Lower lobe of right lung (tissue), 2 donors: Measurements from ENCODE around the gene FPR1. TPM values are rescaled to one million over a fixed set of nuclear protein-coding genes. Genes with fewer than 3 reads are reported as not detected.
A peak's percentile ranks its signal among the peaks of the same experiment; 100 is the strongest.

ENCODE experiments used
- ATAC-seq, 2 donors: fragments of 200-7000 bp; cut with Tn5 transposase; one replicate each; pipeline ENCODE4 v1.9.1; 2020 to 2022; ENCODE audit warnings: mild to moderate bottlenecking in 2 of 2, moderate library complexity in 2 of 2
- DNase-seq: peaks from one replicate; pipeline ENCODE4 v3.0.0-alpha.2; 2020
- H3K27ac ChIP-seq: fragments of 200-600 bp; one replicate; pipeline ENCODE4 v1.8.0; 2022
- H3K27me3 ChIP-seq: fragments of 200-600 bp; one replicate; pipeline ENCODE4 v1.8.0; 2022; ENCODE audit warnings: low read depth
- H3K36me3 ChIP-seq: fragments of 200-600 bp; one replicate; pipeline ENCODE4 v1.8.0; 2022; ENCODE audit warnings: mild to moderate bottlenecking
- H3K4me1 ChIP-seq: fragments of 200-600 bp; one replicate; pipeline ENCODE4 v1.8.0; 2022
- H3K4me3 ChIP-seq: fragments of 200-600 bp; one replicate; pipeline ENCODE4 v1.8.0; 2022; ENCODE audit warnings: mild to moderate bottlenecking
- H3K9me3 ChIP-seq: fragments of 200-600 bp; one replicate; pipeline ENCODE4 v1.8.0; 2022
- CTCF ChIP-seq: fragments of 200-600 bp; IDR thresholded peaks from one replicate; pipeline ENCODE4 v1.8.0; 2022; ENCODE audit warnings: antibody characterized with exemption, mild to moderate bottlenecking
- intact Hi-C: fragments of 100-400 bp; cut with DNase I; formaldehyde crosslinking; loops from one replicate; pipeline ENCODE4 v1.11.0; 2022
- total RNA-seq: library from RNA; stranded (reverse); fragmentation: NEBNext Ultra II Directional; extraction: Animal tissue kit (Norgen Biotek cat#: 25700); gene quantifications from one replicate; pipeline ENCODE4 v1.2.1, GENCODE V29; 2021
- donor health status: DM: no; HTN: yes; CAD: no; lungs with severe emphysema.

The FPR1 gene
- total RNA-seq, 1 donor from 2014 or later, result 105 TPM

GRCh38 chr19:51765086-51765485 is 13.4 kb upstream of the FPR1 start:
- peak overlapping the region; percentile 56 for H3K27ac ChIP-seq
- no peak overlapping the region for H3K4me3 ChIP-seq
- H3K36me3 ChIP-seq, result no peaks in the 10 kb centered on the region
- peaks cover 3% of the 10 kb centered on the region for H3K4me1 ChIP-seq
- H3K9me3 ChIP-seq, result no peaks in the 10 kb centered on the region
- intact Hi-C loops, result no loop called here
- ATAC-seq (no peak), DNase-seq (no peak)
- peaks cover 7% of the 10 kb centered on the region for H3K27me3 ChIP-seq
- no peak for TF ChIP-seq CTCF

- Histone ChIP-seq H3K27me3 (peaks cover 7% of the 10 kb centered on the region), H3K4me1 (no peaks in the 10 kb centered on the region), H3K4me3 (peak overlapping the region; percentile 11), H3K9me3 (no peaks in the 10 kb centered on the region), H3K36me3 (no peaks in the 10 kb centered on the region), H3K27ac (peak overlapping the region; percentile 53)
- TF ChIP-seq CTCF, result no peak
- peak; percentile 46 to 56 for ATAC-seq
- DNase-seq, result no peak
- intact Hi-C loops, result no loop called here
Measured at GRCh38 chr19:51761696-51762095, 10.0 kb upstream of the FPR1 start.

GRCh38 chr19:51760697-51761356 is 9.1 kb upstream of the FPR1 start, which contains the start of gene FPR2:
Gene FPR2, plus strand, starts transcription at chr19:51761180. Its CDS starts 7,479 bp downstream, at chr19:51768659.
- peak within 1 kb of the TSS; percentile 19 for H3K4me3 ChIP-seq
- no peak for DNase-seq

GRCh38 chr19:51755571-51755970 is 3.9 kb upstream of the FPR1 start:
- intact Hi-C loops, result no loop called here
- ATAC-seq (peak in 1 of 2 donors; percentile 30), DNase-seq (no peak)
- H3K4me1 ChIP-seq, result no peaks in the 10 kb centered on the region
- H3K27ac ChIP-seq, result no peak overlapping the region
- H3K36me3 ChIP-seq, result no peaks in the 10 kb centered on the region
- no peaks in the 10 kb centered on the region for H3K9me3 ChIP-seq
- no peaks in the 10 kb centered on the region for H3K27me3 ChIP-seq
- no peak for TF ChIP-seq CTCF
- H3K4me3 ChIP-seq, result no peak overlapping the region

More at GRCh38 chr19:51760697-51761356, 9.1 kb upstream of the FPR1 start, which contains the start of gene FPR2:
- H3K36me3 ChIP-seq, result no peaks in the 10 kb centered on the region
- peak; percentile 75 for ATAC-seq
- peaks cover 7% of the 10 kb centered on the region for H3K27me3 ChIP-seq
- no peaks in the 10 kb centered on the region for H3K4me1 ChIP-seq
- no peak for TF ChIP-seq CTCF
- intact Hi-C loops, result no loop called here
- no peaks in the 10 kb centered on the region for H3K9me3 ChIP-seq
- H3K27ac ChIP-seq, result peak within 1 kb of the TSS; percentile 53

- Histone ChIP-seq H3K9me3 (no peaks in the 10 kb centered on the region), H3K27me3 (no peaks in the 10 kb centered on the region), H3K4me3 (no peak overlapping the region), H3K27ac (peak overlapping the region; percentile 56), H3K4me1 (no peaks in the 10 kb centered on the region), H3K36me3 (no peaks in the 10 kb centered on the region)
- TF ChIP-seq CTCF, result no peak
- ATAC-seq (no peak), DNase-seq (no peak)
- intact Hi-C loops, result no loop called here
Measured at GRCh38 chr19:51754770-51755169, 3.1 kb upstream of the FPR1 start.
